Right forelimb (tissue), 1 donor: ENCODE measurements around the gene TMEM131.
"Not testable (repeated sequence)": the region's sequence is repeated elsewhere in the genome, so short reads cannot be mapped to it uniquely, and the experiment has no call there.

Experiments used
- DNase-seq: peaks from one replicate; pipeline ENCODE4 v3.0.0-alpha.2; 2018

The TMEM131 gene

GRCh38 chr2:97953853-97954252, 41.9 kb downstream of the TMEM131 start:
- DNase-seq, result no peak

GRCh38 chr2:97952357-97952756, 43.4 kb downstream of the TMEM131 start:
- DNase-seq, result no peak

DNA sequence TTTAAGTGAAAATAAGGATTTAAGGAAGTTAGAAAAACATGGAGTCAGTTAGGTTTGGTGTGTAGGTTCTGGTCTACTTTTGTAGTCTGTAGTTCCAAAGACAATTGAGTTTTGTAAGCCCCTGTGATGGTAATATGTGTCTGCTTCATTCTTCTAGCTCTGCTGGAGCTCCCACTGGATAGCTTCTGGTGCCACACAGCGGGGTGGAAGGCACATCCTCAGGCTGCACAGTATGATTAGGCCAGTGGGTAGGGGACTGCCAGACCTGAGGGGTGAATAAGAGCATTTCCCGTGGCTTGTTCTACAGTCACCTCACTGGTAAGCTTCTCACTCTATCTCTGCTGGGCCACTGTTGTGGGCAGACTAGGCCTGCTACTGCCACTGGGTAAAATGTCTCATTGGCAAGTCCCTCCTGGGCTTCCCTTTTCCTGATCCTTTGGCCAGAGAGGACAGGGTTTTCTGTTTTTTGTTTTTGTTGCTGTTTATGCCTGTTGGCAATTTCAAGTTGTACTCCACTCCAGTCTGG, 44.5 kb downstream of the TMEM131 start:
- DNase-seq, result no peak

GRCh38 chr2:97950329-97951154, 45.2 kb downstream of the TMEM131 start:
- DNase-seq, result no peak

DNA sequence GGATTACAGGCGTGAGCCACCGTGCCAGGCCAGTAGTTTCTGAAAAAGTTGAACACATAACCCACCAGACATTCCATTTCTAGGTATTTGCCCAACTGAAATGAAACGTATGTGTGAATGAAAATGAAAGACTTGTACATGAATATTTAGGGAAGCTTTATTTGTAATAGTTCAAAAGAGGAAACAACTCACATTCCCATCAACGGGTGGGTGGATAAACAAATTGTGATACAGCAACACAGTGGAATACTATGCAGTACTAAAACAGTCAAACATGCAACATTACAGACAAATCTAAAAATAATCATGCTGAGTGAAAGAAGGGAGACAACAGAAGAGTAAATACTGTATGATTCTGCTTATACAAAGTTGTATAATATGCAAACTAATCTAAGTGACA, 46.8 kb downstream of the TMEM131 start:
- no peak for DNase-seq

- no peak for DNase-seq
Observed at GRCh38 chr2:97945791-97946190, 50.0 kb downstream of the TMEM131 start.

DNA sequence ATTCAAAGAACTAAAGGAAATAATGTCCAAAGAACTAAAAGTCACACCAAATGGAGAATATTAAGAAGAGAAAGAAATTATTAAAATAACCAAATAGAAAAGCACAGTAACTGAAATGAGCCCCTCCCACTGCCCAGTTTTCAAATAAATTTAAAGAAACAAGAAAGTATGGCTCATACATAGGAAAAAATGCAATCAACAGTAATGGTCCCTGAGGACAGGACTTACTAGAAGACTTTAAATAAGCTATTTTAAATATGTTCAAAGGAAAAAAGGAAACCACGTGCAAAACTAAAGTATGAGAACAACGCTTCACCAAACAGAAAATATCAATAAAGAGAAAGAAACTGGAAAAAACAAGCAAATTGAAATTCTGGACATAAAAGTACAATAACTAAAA, 58.9 kb downstream of the TMEM131 start:
- no peak for DNase-seq

DNA sequence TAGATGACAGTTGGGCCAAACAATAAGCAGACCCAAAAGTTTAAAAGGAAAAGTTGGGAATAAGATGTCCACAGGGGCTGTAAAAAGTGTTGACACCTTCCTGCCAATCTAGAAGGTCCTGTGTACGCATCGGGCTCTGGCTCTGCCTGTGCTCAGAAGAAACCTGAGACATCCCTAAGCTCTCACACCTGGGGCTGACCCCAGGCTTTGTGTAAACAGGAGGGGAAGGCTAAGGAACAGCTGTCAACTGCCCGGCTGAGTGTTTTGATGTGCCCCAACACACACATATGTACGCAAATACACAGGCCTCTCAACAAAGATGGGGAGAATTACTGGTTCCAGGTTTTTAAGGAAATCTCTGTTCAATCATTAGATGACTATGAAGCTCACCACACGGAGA, 59.5 kb downstream of the TMEM131 start:
- DNase-seq, result no peak

DNA sequence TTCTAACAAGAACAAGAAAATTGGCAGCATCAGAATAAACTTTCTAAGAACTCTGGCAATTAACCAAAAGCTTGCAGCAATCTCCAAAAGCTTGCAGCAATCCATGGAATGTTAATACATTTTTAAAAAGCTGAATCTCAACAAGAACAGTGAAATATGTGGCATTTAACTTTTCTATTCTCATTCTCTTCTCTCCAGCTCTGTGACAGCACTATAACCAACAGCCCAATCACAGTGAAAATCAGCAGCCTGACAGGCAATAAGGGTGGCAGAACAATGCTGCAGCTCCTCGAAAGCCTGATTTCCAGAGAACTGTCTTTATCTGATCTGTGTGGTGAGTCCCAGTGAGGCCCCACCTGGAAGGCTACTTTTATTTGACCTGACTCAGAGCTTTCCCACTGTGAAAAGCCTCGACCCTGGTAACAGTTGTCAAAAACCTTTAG, 60.0 kb downstream of the TMEM131 start:
- no peak for DNase-seq

GRCh38 chr2:97932975-97933662, 62.6 kb downstream of the TMEM131 start:
- no peak for DNase-seq

GRCh38 chr2:97931858-97932225, 63.9 kb downstream of the TMEM131 start:
- DNase-seq, result no peak

GRCh38 chr2:97931118-97931857, 64.5 kb downstream of the TMEM131 start:
- no peak for DNase-seq

- DNase-seq, result no peak
Observed at GRCh38 chr2:97928591-97928990, 67.2 kb downstream of the TMEM131 start.

DNA sequence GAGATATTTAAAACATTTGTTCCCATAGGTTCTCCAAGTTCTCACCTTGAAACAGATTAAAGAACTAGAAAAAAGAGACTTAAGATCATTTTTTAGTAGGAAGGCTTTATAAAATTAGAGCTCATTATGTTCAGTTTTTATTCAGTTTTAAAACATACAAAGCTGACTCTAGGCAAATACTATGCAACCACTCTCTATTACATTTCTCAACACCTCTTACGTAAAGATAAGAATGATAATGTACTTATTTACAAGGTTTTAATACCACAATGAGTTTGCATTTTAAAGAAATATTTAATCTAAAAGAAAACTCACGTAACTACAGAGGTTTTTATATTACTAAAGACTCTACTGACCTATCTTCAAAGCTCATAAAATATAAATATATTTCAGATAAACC, 68.8 kb downstream of the TMEM131 start:
- DNase-seq, result no peak

DNA sequence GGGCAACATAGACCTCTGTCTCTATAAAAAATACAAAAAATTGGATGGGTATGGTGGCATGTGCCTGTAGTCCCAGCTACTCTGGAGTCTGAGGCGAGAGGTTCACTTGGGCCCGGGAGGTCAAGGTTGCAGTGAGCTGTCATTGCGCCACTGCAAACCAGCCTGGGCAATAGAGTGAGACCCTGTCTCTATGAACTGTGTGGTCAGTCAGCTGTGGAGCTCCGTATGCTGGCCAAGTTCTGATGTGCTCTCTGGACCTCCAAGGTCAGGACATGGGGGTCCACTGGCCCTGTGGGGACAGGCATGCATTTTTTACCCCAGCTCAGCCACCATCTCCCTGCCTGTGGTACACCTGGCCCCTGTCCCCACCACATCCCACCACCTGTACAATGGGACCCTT, 71.6 kb downstream of the TMEM131 start:
- no peak for DNase-seq

- no peak for DNase-seq
Observed at GRCh38 chr2:97919858-97920257, 75.9 kb downstream of the TMEM131 start.

- no peak for DNase-seq
Observed at GRCh38 chr2:97918818-97919217, 76.9 kb downstream of the TMEM131 start.

DNA sequence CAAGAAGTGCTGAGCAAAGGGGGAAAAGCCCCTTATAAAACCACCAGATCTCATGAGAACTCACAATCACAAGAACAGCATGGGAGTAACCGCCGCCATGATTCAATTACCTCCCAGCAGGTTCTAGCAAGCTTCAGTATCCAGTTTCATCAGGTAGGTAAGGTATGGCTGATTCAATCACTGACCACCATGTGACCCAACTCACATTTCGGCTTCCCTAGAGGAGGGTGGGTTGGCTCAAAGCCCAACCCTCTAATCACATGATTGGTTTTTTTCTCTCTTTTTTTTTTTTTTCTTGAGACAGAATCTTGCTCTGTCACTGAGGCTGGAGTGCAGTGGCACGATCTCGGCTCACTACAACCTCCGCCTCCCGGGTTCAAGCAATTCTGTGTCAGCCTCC, 78.1 kb downstream of the TMEM131 start:
- not testable (repeated sequence) for DNase-seq

- no peak for DNase-seq
Observed at GRCh38 chr2:97914691-97915213, 81.0 kb downstream of the TMEM131 start.

DNA sequence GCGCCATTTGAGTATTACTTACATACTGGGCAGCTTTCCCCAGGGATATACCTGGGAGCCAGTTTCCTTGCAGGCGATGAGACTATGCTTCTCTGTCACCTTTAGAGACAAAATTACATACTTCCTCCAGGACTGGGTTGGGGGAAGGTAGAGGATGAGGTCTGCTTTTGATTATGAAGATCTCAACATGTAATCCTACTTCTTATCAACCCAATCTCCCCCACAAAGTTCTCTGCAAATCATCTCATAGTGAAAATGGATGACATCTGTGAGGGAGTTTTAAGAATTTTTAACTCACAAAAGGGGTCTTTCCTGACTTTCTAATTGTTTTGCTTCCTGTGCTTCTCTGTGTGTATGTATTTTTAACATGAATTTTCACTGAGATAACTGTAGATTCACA, 81.9 kb downstream of the TMEM131 start:
- no peak for DNase-seq

DNA sequence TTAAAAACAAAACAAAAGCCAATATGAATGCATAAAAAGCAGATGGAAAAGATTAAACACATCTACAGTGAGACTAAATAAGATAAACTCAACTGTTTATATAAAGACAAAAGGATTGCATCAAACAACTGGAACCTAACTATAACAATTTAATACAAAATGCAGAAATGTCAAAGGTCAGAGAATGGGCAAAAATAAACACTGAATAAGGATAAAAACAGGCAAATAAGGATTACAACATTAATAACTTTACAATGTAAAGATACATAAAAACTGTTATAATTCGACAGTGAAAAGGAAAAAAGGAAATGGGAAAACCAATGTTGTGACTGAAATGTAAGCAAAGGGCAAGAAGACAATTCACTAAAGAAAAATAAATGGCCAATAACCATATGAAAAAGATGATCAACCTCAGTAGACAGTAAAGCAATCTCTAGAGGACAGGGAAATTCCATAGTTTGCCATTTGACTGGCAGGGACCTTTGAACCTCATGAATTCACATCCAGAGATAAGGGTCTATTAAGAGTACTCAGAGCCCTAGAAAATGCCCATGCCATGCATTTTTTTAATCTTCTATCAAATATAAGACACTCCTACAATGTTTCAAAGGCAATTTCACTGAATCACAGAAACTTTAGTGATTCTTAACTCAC, 83.7 kb downstream of the TMEM131 start:
- DNase-seq, result no peak

DNA sequence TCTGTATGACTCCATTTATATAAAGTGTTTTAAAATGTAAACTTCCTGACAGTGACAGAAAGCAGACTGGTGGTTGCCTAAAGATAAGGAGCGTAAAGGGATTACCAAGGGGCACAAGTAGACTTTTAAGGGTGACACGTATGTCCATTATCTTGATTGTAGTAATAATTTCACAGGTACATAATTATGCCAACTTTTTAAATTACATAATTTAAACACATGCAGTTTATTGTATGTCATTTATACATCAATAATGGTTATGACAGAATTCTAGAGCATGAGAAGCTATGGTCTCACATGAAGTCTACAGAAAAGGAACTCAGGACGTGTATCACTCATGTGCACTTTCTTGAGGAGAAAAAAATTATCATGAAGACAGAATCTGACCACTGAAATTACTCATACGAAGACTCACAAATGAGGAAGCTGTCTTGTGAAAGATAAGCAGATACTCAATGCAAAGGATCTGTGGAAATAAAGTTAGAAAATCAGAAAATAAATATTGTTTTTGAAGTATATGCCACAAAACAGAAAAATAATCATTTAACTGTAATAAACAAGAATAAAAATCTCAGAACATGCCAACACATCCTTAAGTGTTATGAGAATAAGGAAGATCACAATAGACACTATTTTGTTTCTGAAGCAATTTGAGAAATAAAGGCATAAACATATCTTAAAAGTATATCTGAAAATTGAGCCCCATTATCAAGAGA, 84.4 kb downstream of the TMEM131 start:
- DNase-seq, result no peak
